GM19455 (cell line): ENCODE results near the gene GTF2F2.
"Not testable (repeated sequence)": the region's sequence is repeated elsewhere in the genome, so short reads cannot be mapped to it uniquely, and the experiment has no call there.

Source experiments
- ATAC-seq: cut with Tn5 transposase; IDR thresholded peaks from one replicate; pipeline ENCODE4 v1.9.1; 2021; ENCODE audit not compliant: unreplicated experiment

The GTF2F2 gene

GRCh38 chr13:45178349-45179162 is 58.2 kb downstream of the GTF2F2 start:
- no peak for ATAC-seq

- no peak for ATAC-seq
Observed at GRCh38 chr13:45179428-45179827, 59.1 kb downstream of the GTF2F2 start.

GRCh38 chr13:45180303-45180702 is 60.0 kb downstream of the GTF2F2 start:
- ATAC-seq, result no peak

GRCh38 chr13:45180713-45181601 is 60.6 kb downstream of the GTF2F2 start:
- ATAC-seq, result no peak

GRCh38 chr13:45184693-45185092 is 64.4 kb downstream of the GTF2F2 start:
- ATAC-seq, result no peak

- no peak for ATAC-seq
Observed at GRCh38 chr13:45185286-45185685, 65.0 kb downstream of the GTF2F2 start.

GRCh38 chr13:45189077-45189476 is 68.8 kb downstream of the GTF2F2 start:
- not testable (repeated sequence) for ATAC-seq

GRCh38 chr13:45189511-45189910 is 69.2 kb downstream of the GTF2F2 start:
- not testable (repeated sequence) for ATAC-seq

GRCh38 chr13:45191874-45192273 is 71.6 kb downstream of the GTF2F2 start:
- ATAC-seq, result no peak

- no peak for ATAC-seq
Observed at GRCh38 chr13:45194081-45194939, 74.0 kb downstream of the GTF2F2 start.

- ATAC-seq, result no peak
Observed at GRCh38 chr13:45195421-45195820, 75.1 kb downstream of the GTF2F2 start.

GRCh38 chr13:45196096-45196495 is 75.8 kb downstream of the GTF2F2 start:
- no peak for ATAC-seq

GRCh38 chr13:45196622-45197021 is 76.3 kb downstream of the GTF2F2 start:
- no peak for ATAC-seq

- no peak for ATAC-seq
Observed at GRCh38 chr13:45198041-45198440, 77.7 kb downstream of the GTF2F2 start.

GRCh38 chr13:45198924-45199323 is 78.6 kb downstream of the GTF2F2 start:
- ATAC-seq, result no peak

- ATAC-seq, result no peak
Observed at GRCh38 chr13:45199711-45200110, 79.4 kb downstream of the GTF2F2 start.

- ATAC-seq, result no peak
Observed at GRCh38 chr13:45200701-45201232, 80.5 kb downstream of the GTF2F2 start, which contains the start of gene KCTD4. Gene KCTD4, minus strand, starts transcription at chr13:45201045. Its CDS starts 6,478 bp downstream, at chr13:45194567.

- ATAC-seq, result no peak
Observed at GRCh38 chr13:45205124-45205523, 84.8 kb downstream of the GTF2F2 start.

GRCh38 chr13:45206340-45206739 is 86.0 kb downstream of the GTF2F2 start:
- ATAC-seq, result no peak

GRCh38 chr13:45207319-45207718 is 87.0 kb downstream of the GTF2F2 start:
- ATAC-seq, result no peak

GRCh38 chr13:45208132-45208531 is 87.8 kb downstream of the GTF2F2 start:
- ATAC-seq, result no peak
